BJ (cell line): ENCODE data around the gene FRS3. TPM values are rescaled to one million over a fixed set of nuclear protein-coding genes. Genes with fewer than 3 reads are reported as not detected.

Experiments
- CTCF ChIA-PET: fragments of 350-600 bp; formaldehyde crosslinking; extraction: SDS; loops from one replicate; lab custom pipeline; 2021; ENCODE audit warnings: antibody characterized with exemption, inconsistent platforms; lab: Yijun Ruan, JAX
- POLR2A ChIA-PET: fragments of 300-600 bp; sonication (Branson Sonifier 250); formaldehyde crosslinking; extraction: SDS; loops from one replicate; lab custom pipeline; 2021; ENCODE audit warnings: antibody characterized with exemption; lab: Charles Lee
- DNase-seq: peaks from one replicate; pipeline ENCODE4 v3.0.0-alpha.2; 2011; ENCODE audit warnings: low read depth
- H3K27me3 ChIP-seq: 2 replicates; pipeline ENCODE4 v1.6.0; 2011; ENCODE audit warnings: low read length; ENCODE audit not compliant: control insufficient read depth, insufficient read depth
- H3K36me3 ChIP-seq: 2 replicates; pipeline ENCODE4 v1.5.1; 2011; ENCODE audit warnings: low read length; ENCODE audit not compliant: control insufficient read depth, insufficient read depth
- H3K4me3 ChIP-seq: 2 replicates; pipeline ENCODE4 v1.5.1; 2011; ENCODE audit warnings: low read depth, mild to moderate bottlenecking, control low read depth, low read length
- CTCF ChIP-seq: IDR thresholded peaks from 2 replicates; pipeline ENCODE4 v1.5.1; 2011; ENCODE audit warnings: low read depth, mild to moderate bottlenecking, control low read depth, inconsistent platforms, low read length, moderate library complexity; ENCODE audit not compliant: insufficient read depth
- polyA plus RNA-seq: library from polyadenylated mRNA; depleted of rRNA; stranded (reverse); fragments of >200 nt; gene quantifications from 2 replicates; pipeline ENCODE4 v1.2.3, GENCODE V29; 2011

Gene FRS3
- polyA plus RNA-seq, 1 experiment, result 3.3 TPM

GRCh38 chr6:41735427-41736185, 44.1 kb downstream of the FRS3 start, which contains the start of gene TFEB:
Gene TFEB, minus strand, starts transcription at chr6:41735608. Its CDS starts 44,395 bp downstream, at chr6:41691213.
- DNase-seq, result peak; percentile 36
- peak; percentile 84 for TF ChIP-seq CTCF
- POLR2A ChIA-PET, result no interaction called here
- H3K36me3 ChIP-seq, result no peaks in the 10 kb centered on the region
- CTCF ChIA-PET, result interaction anchor here (0.6 to 3.3 kb wide), 14 partner anchors 12 to 367 kb away, joined by 4 to 28 read pairs (median 7); partner anchors contain the start of gene PGC
- H3K27me3 ChIP-seq, result no peaks in the 10 kb centered on the region; the same call in 1 of the 2 replicates
- H3K4me3 ChIP-seq, result peak within 1 kb of the TSS; percentile 85

DNA sequence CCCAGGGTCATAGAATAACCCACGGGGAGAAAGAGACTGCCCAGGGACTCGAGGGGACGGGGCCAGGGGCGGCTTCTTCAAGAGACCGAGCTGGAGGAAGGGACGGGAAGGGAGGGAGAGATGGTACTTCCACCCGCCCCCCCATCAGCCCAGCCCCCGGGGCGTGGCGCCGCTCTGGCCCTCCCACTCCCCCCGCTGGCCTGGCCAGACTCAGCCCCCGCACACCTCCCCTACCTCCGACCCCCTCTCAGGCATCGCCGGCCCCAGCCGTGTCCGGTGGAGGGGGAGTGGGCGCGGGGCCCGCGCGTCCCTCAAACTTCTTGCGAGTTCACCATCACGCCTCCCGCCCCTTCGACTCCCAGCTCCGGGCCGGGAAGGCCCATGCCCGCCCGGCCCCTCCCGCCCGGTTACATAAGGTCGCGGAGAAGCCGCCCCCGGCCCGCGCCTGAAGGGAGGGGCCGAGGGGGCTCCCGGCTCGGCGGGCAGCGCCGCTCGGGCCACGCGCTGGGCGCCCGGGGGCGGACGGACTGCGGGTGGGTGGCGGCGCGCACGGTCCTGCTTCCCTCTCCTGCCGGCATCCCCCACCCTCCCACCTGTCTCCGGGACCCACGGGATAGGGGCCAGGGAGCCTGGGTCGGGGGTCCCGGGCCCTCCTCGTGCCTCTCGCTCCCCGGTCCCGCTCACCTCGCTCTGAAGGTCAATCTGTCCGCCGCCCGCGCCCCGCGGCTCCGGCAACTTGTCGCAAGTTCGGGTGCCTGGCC, 44.9 kb downstream of the FRS3 start:
- H3K27me3 ChIP-seq, result no peaks in the 10 kb centered on the region; the same call in 1 of the 2 replicates
- no peak for DNase-seq
- CTCF ChIA-PET, result interaction anchor here (0.7 to 3.3 kb wide), 24 partner anchors 9 to 367 kb away, joined by 3 to 28 read pairs (median 5); partner anchors contain the start of genes FRS3, PGC and TOMM6
- POLR2A ChIA-PET, result interaction anchor here (0.7 kb wide), 3 partner anchors 28 to 43 kb away, joined by 3 to 5 read pairs (median 3); no protein-coding TSS in a partner anchor
- H3K4me3 ChIP-seq, result peak overlapping the region; percentile 85
- TF ChIP-seq CTCF, result no peak
- H3K36me3 ChIP-seq, result no peaks in the 10 kb centered on the region

GRCh38 chr6:41733707-41734665, 45.7 kb downstream of the FRS3 start:
- ChIA-PET POLR2A (interaction anchor here (0.7 to 0.9 kb wide), 4 partner anchors 10 to 44 kb away, joined by 3 to 5 read pairs (median 3); no protein-coding TSS in a partner anchor), CTCF (interaction anchor here (0.6 to 3.3 kb wide), 27 partner anchors 8 to 366 kb away, joined by 3 to 28 read pairs (median 4); partner anchors contain the start of genes FRS3, PGC and TOMM6)
- Histone ChIP-seq H3K27me3 (no peaks in the 10 kb centered on the region; the same call in 1 of the 2 replicates), H3K36me3 (no peaks in the 10 kb centered on the region), H3K4me3 (peak overlapping the region; percentile 85)
- no peak for DNase-seq
- TF ChIP-seq CTCF, result no peak

DNA sequence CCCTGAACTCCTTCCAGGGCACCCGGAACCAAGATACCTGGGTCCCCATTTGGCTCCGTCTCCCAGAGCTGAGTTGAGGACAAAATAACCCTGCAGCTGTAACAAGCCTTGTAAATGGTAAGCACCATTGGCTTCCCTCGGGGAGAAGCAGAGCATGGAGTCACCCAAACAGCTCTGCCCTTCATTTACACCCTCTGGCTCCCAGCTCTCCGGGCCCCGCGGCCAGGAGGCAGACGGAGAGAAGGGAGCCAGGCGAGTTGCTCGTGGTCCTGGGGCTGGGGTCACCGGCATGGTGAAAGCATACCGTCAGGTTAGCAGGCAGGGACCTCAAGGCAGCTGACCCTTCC, 46.4 kb downstream of the FRS3 start:
- no peak for TF ChIP-seq CTCF
- Histone ChIP-seq H3K4me3 (peak overlapping the region; percentile 85), H3K27me3 (no peaks in the 10 kb centered on the region; the same call in 1 of the 2 replicates), H3K36me3 (no peaks in the 10 kb centered on the region)
- no peak for DNase-seq
- ChIA-PET POLR2A (interaction anchor here (0.9 kb wide), 1 partner anchor 9 kb away, joined by 3 read pairs; no protein-coding TSS in a partner anchor), CTCF (interaction anchor here (1.0 to 3.3 kb wide), 14 partner anchors 13 to 365 kb away, joined by 3 to 28 read pairs (median 8); partner anchors contain the start of gene TOMM6)
